Neural progenitor cell (in vitro differentiated cells): Measurements from ENCODE around the gene TSC22D3. TPM values are rescaled to one million over a fixed set of nuclear protein-coding genes. Genes with fewer than 3 reads are reported as not detected.
A peak's percentile ranks its signal among the peaks of the same experiment; 100 is the strongest.

ENCODE experiments used
- DNase-seq: peaks from one replicate; pipeline ENCODE4 v3.0.0-alpha.2; 2016; ENCODE audit warnings: low spot score
- H2AFZ ChIP-seq: fragments of 200-600 bp; sonication (generic); replicated peaks from 2 replicates; pipeline ENCODE4 v1.6.1; 2016; ENCODE audit warnings: antibody characterized with exemption
- H3F3A ChIP-seq: fragments of 200-600 bp; sonication (generic); 2 replicates; pipeline ENCODE4 v1.6.1; 2016; ENCODE audit warnings: antibody characterized with exemption, low read depth
- H3K27ac ChIP-seq: fragments of 200-600 bp; sonication (generic); 2 replicates; pipeline ENCODE4 v1.5.1; 2016; ENCODE audit warnings: mild to moderate bottlenecking
- H3K27me3 ChIP-seq: fragments of 200-600 bp; sonication (generic); 2 replicates; pipeline ENCODE4 v1.6.1; 2016; ENCODE audit warnings: mild to moderate bottlenecking, moderate library complexity
- H3K36me3 ChIP-seq: fragments of 200-600 bp; sonication (generic); 2 replicates; pipeline ENCODE4 v1.5.1; 2016
- H3K4me1 ChIP-seq: fragments of 200-600 bp; sonication (generic); 2 replicates; pipeline ENCODE4 v1.6.1; 2016; ENCODE audit warnings: mixed run types
- H3K4me2 ChIP-seq: fragments of 200-600 bp; sonication (generic); 2 replicates; pipeline ENCODE4 v1.6.1; 2016
- H3K4me3 ChIP-seq: fragments of 200-600 bp; sonication (generic); 2 replicates; pipeline ENCODE4 v1.5.1; 2016
- H3K79me2 ChIP-seq: fragments of 200-600 bp; sonication (generic); 2 replicates; pipeline ENCODE4 v1.6.1; 2016; ENCODE audit warnings: low read depth
- H3K9ac ChIP-seq: fragments of 200-600 bp; sonication (generic); 2 replicates; pipeline ENCODE4 v1.6.1; 2016
- H3K9me3 ChIP-seq: fragments of 200-600 bp; sonication (generic); 2 replicates; pipeline ENCODE4 v1.5.1; 2016; ENCODE audit warnings: low read depth
- H4K20me1 ChIP-seq: fragments of 200-600 bp; sonication (generic); 2 replicates; pipeline ENCODE4 v1.6.1; 2016; ENCODE audit warnings: low read depth
- H3K27ac Mint-ChIP-seq: 3 replicates; pipeline ENCODE4 v1.8.0; 2021; ENCODE audit warnings: mixed read lengths
- H3K27me3 Mint-ChIP-seq: 2 replicates; pipeline ENCODE4 v1.8.0; 2022; ENCODE audit warnings: low read depth, mild to moderate bottlenecking, inconsistent platforms, moderate library complexity, mixed read lengths; ENCODE audit not compliant: insufficient read depth
- H3K36me3 Mint-ChIP-seq: 3 replicates; pipeline ENCODE4 v1.8.0; 2021; ENCODE audit warnings: mixed read lengths
- H3K4me1 Mint-ChIP-seq: 3 replicates; pipeline ENCODE4 v1.8.0; 2021; ENCODE audit warnings: mixed read lengths
- H3K4me3 Mint-ChIP-seq: 3 replicates; pipeline ENCODE4 v1.8.0; 2021; ENCODE audit warnings: mild to moderate bottlenecking, moderate library complexity, mixed read lengths
- H3K9me3 Mint-ChIP-seq: 3 replicates; pipeline ENCODE4 v1.8.0; 2020; ENCODE audit warnings: mixed read lengths
- EZH2 ChIP-seq: fragments of 200-600 bp; sonication (generic); IDR thresholded peaks from 2 replicates; pipeline ENCODE4 v1.6.1; 2017; ENCODE audit warnings: antibody characterized with exemption, mild to moderate bottlenecking, moderate library complexity
- EZH2phosphoT487 ChIP-seq: fragments of 200-600 bp; sonication (generic); IDR thresholded peaks from 2 replicates; pipeline ENCODE4 v1.6.1; 2017; ENCODE audit warnings: antibody characterized with exemption
- total RNA-seq: library from RNA; depleted of rRNA; stranded (reverse); fragments of >200 nt; gene quantifications from 2 replicates; pipeline ENCODE4 v1.2.3, GENCODE V29; 2015; ENCODE audit warnings: low replicate concordance
- TF ChIP-seq, protein P1 (sequence below): fragments of 200-600 bp; sonication (generic); IDR thresholded peaks from 2 replicates; pipeline ENCODE4 v1.5.1; 2017; ENCODE audit warnings: antibody characterized with exemption, mild to moderate bottlenecking

Gene TSC22D3
- total RNA-seq, 1 donor from 2014 or later = 44.9 TPM

DNA sequence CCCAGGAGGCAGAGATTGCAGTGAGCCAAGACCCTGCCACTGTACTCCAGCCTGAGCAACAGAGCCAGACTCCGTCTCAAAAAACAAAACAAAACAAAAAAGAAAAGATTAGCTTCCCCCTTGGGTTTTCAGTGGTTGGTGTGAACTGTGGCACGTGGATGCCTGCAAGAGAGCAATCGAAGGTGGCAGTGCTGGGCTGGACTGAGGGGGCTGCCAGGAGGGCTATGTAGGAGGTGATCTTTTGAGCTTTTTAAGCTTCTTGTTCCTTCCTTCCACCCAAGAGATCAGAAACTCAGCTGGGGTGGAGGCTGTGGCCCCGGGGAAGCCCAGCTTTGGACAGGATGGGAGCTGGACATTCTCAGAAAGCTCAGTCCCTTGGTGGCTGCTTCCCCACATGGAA is 97.7 kb downstream of the TSC22D3 start:
- peaks cover 2% of the 10 kb centered on the region for H3K9me3 Mint-ChIP-seq
- no peak overlapping the region for H3K4me3 ChIP-seq
- DNase-seq = no peak
- peaks cover 22% of the 10 kb centered on the region for H3K27me3 Mint-ChIP-seq
- no peaks in the 10 kb centered on the region for H3K27me3 ChIP-seq
- no peaks in the 10 kb centered on the region for H4K20me1 ChIP-seq
- no peak overlapping the region for H3K4me3 Mint-ChIP-seq
- H3K9ac ChIP-seq = no peak overlapping the region
- no peak overlapping the region for H3K27ac ChIP-seq
- no peak overlapping the region for H2AFZ ChIP-seq
- H3K36me3 ChIP-seq = no peaks in the 10 kb centered on the region
- H3K36me3 Mint-ChIP-seq = no peaks in the 10 kb centered on the region
- no peaks in the 10 kb centered on the region for H3K4me1 ChIP-seq
- peaks cover 14% of the 10 kb centered on the region for H3F3A ChIP-seq
- H3K79me2 ChIP-seq = no peaks in the 10 kb centered on the region
- no peaks in the 10 kb centered on the region for H3K9me3 ChIP-seq
- TF ChIP-seq EZH2phosphoT487 (no peak), EZH2 (no peak)
- TF ChIP-seq, protein P1, sequence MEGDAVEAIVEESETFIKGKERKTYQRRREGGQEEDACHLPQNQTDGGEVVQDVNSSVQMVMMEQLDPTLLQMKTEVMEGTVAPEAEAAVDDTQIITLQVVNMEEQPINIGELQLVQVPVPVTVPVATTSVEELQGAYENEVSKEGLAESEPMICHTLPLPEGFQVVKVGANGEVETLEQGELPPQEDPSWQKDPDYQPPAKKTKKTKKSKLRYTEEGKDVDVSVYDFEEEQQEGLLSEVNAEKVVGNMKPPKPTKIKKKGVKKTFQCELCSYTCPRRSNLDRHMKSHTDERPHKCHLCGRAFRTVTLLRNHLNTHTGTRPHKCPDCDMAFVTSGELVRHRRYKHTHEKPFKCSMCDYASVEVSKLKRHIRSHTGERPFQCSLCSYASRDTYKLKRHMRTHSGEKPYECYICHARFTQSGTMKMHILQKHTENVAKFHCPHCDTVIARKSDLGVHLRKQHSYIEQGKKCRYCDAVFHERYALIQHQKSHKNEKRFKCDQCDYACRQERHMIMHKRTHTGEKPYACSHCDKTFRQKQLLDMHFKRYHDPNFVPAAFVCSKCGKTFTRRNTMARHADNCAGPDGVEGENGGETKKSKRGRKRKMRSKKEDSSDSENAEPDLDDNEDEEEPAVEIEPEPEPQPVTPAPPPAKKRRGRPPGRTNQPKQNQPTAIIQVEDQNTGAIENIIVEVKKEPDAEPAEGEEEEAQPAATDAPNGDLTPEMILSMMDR = no peak
- H3K27ac Mint-ChIP-seq = no peak overlapping the region
- peaks cover 52% of the 10 kb centered on the region for H3K4me1 Mint-ChIP-seq
- H3K4me2 ChIP-seq = no peak overlapping the region

DNA sequence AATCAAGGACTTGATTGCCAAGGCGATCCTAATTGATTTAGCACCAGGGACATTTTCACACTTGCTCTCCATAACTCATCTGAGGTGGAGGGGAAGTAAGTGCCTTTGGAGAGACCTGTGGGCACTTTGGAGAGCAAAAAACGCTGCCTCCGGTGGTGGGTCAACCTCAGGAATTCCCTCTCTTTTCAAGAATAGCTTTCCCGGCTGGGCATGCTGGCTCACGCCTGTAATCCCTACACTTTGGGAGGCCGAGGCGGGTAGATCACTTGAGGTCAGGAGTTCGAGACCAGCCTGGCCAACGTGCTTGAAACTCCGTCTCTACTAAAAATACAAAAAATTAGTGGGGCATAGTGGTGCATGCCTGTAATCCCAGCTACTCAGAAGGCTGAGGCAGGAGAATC is 98.1 kb downstream of the TSC22D3 start:
- Histone ChIP-seq H3K4me3 (no peak overlapping the region), H4K20me1 (no peaks in the 10 kb centered on the region), H3K27me3 (no peaks in the 10 kb centered on the region), H3K4me1 (no peaks in the 10 kb centered on the region), H3K4me2 (no peak overlapping the region), H3K9ac (no peak overlapping the region), H3K79me2 (no peaks in the 10 kb centered on the region), H3K9me3 (no peaks in the 10 kb centered on the region), H3F3A (peaks cover 14% of the 10 kb centered on the region), H3K36me3 (no peaks in the 10 kb centered on the region), H2AFZ (no peak overlapping the region), H3K27ac (no peak overlapping the region)
- H3K9me3 Mint-ChIP-seq = peaks cover 2% of the 10 kb centered on the region
- peaks cover 22% of the 10 kb centered on the region for H3K27me3 Mint-ChIP-seq
- H3K27ac Mint-ChIP-seq = peak overlapping the region; percentile 43
- H3K36me3 Mint-ChIP-seq = no peaks in the 10 kb centered on the region
- H3K4me1 Mint-ChIP-seq = peaks cover 49% of the 10 kb centered on the region
- TF ChIP-seq, protein P1 = peak; percentile 19
- no peak for TF ChIP-seq EZH2
- DNase-seq = peak; percentile 42
- no peak overlapping the region for H3K4me3 Mint-ChIP-seq

DNA sequence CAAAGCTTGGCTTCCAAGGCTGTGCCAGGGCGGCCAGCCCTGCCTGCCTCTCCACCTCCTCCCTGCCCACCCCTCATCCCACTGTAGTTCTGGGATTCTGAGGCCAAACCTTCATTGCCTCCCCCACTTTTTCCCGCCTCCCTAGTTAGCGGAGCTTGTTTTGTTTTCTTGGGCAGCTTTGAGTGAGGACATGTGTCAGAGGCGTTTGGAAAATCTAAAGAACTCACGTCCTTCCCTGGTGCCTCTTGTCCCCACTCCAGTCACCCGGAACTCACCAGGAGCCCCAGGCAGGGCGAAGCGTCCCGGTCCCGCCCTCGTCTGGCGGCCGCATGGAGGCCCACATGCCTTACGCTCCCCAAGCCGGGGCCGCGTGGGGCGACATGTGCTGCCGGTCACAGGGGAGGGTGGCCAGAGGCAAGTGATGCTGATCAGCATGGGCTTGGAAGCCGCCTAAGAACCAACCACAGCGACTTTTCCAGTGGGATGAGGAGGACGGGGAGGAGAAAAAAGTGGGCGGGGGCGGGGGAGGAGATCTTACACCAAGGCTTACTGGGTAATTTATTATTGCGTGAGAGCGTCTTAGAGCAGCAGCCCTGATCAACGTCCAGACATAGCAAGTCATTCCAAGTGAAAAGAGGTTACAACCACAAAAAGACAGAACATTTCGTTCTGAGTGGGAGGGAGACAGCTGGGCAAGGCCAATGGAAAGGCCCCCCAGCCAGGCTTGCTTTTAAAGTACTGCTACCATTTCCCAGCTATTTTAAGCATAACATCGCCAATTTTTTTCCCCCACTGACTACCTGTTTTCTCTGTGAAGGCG is 98.8 kb downstream of the TSC22D3 start:
- Histone ChIP-seq H3K79me2 (no peaks in the 10 kb centered on the region), H3K27ac (no peak overlapping the region), H3K27me3 (no peaks in the 10 kb centered on the region), H3K9me3 (no peaks in the 10 kb centered on the region), H2AFZ (no peak overlapping the region), H3F3A (peaks cover 14% of the 10 kb centered on the region), H4K20me1 (no peaks in the 10 kb centered on the region), H3K36me3 (no peaks in the 10 kb centered on the region), H3K4me1 (no peaks in the 10 kb centered on the region), H3K4me2 (no peak overlapping the region), H3K9ac (no peak overlapping the region), H3K4me3 (no peak overlapping the region)
- Mint-ChIP-seq H3K36me3 (no peaks in the 10 kb centered on the region), H3K27me3 (peaks cover 18% of the 10 kb centered on the region), H3K9me3 (peaks cover 2% of the 10 kb centered on the region), H3K4me3 (no peak overlapping the region), H3K27ac (peak overlapping the region; percentile 43), H3K4me1 (peaks cover 51% of the 10 kb centered on the region)
- TF ChIP-seq, protein P1 = no peak
- no peak for TF ChIP-seq EZH2phosphoT487
- no peak for TF ChIP-seq EZH2
- no peak for DNase-seq
